B cell (primary cell): Measurements from ENCODE around the gene TPRN. TPM values are rescaled to one million over a fixed set of nuclear protein-coding genes. Genes with fewer than 3 reads are reported as not detected.

Experiments used
- ATAC-seq: fragments of 200-7000 bp; cut with Tn5 transposase; one replicate; pipeline ENCODE4 v1.10.0; 2021; ENCODE audit warnings: low read depth, mild to moderate bottlenecking, moderate number of reproducible peaks, moderate library complexity
- CTCF ChIA-PET: fragments of 350-600 bp; sonication (Branson Sonifier 250); formaldehyde crosslinking; loops from one replicate; lab custom pipeline; 2021; ENCODE audit warnings: antibody characterized with exemption, inconsistent platforms; lab: Charles Lee
- POLR2A ChIA-PET: fragments of 350-600 bp; sonication (Branson Sonifier 250); formaldehyde crosslinking; loops from one replicate; lab custom pipeline; 2021; ENCODE audit warnings: antibody characterized with exemption; lab: Charles Lee
- DNase-seq: peaks from one replicate; pipeline ENCODE4 v3.0.0; 2013
- H2AFZ ChIP-seq: 2 replicates; pipeline ENCODE4 v1.6.1; 2012; ENCODE audit warnings: mild to moderate bottlenecking, low read depth, low read length; ENCODE audit not compliant: insufficient read depth, poor library complexity, severe bottlenecking
- H3K27ac ChIP-seq, 2 donors: 1 replicate in 1 of 2; 2 replicates in 1 of 2; pipeline ENCODE4 v1.5.1; 2012 to 2013; ENCODE audit warnings: low read length in 2 of 2, mild to moderate bottlenecking in 2 of 2, moderate library complexity in 1 of 2
- H3K27me3 ChIP-seq, 4 experiments: fragments of 200-600 bp in 1 of 4; sonication (generic) in 1 of 4; replicated peaks in 1 of 4; 1 replicate in 2 of 4; 2 replicates in 2 of 4; pipeline versions ENCODE4 v1.6.1 to v1.7.0; 2013 to 2016; ENCODE audit warnings: low read length in 3 of 4, mild to moderate bottlenecking in 2 of 4, mixed read lengths in 1 of 4, moderate library complexity in 1 of 4; ENCODE audit not compliant: insufficient read depth in 4 of 4, control insufficient read depth in 3 of 4; ENCODE audit errors: control extremely low read depth in 1 of 4
- H3K36me3 ChIP-seq, 2 experiments: replicated peaks in 1 of 2; 1 replicate in 1 of 2; 2 replicates in 1 of 2; pipeline versions ENCODE4 v1.6.1 to v1.7.1; 2013; ENCODE audit warnings: low read length in 1 of 2; ENCODE audit not compliant: insufficient read depth in 2 of 2, control insufficient read depth in 1 of 2; ENCODE audit errors: control extremely low read depth in 1 of 2, extremely low read depth in 1 of 2
- H3K4me1 ChIP-seq, 2 donors: fragments of 200-600 bp in 1 of 2; sonication (generic) in 1 of 2; 1 replicate in 1 of 2; 2 replicates in 1 of 2; pipeline versions ENCODE4 v1.5.1 to v1.6.1; 2013 to 2017; ENCODE audit warnings: low read length in 2 of 2; ENCODE audit not compliant: control insufficient read depth in 2 of 2, insufficient read depth in 2 of 2
- H3K4me2 ChIP-seq: replicated peaks from 2 replicates; pipeline ENCODE3; 2012; ENCODE audit warnings: mild to moderate bottlenecking, low read depth, low read length; ENCODE audit not compliant: poor library complexity, severe bottlenecking
- H3K4me3 ChIP-seq, 5 experiments: fragments of 200-600 bp in 1 of 5; sonication (generic) in 1 of 5; 1 replicate in 3 of 5; 2 replicates in 2 of 5; pipeline versions ENCODE4 v1.5.1 to v1.7.0; 2011 to 2016; ENCODE audit warnings: low read length in 4 of 5, mild to moderate bottlenecking in 4 of 5, low read depth in 2 of 5, control low read depth in 1 of 5, moderate library complexity in 1 of 5; ENCODE audit not compliant: insufficient read depth in 1 of 5; ENCODE audit errors: control extremely low read depth in 1 of 5, extremely low read depth in 1 of 5
- H3K79me2 ChIP-seq: fragments of 200-600 bp; sonication (generic); one replicate; pipeline ENCODE4 v1.6.0; 2016; ENCODE audit warnings: low read length; ENCODE audit not compliant: control insufficient read depth, insufficient read depth
- H3K9ac ChIP-seq: fragments of 200-600 bp; sonication (generic); 2 replicates; pipeline ENCODE4 v1.6.1; 2017; ENCODE audit warnings: mild to moderate bottlenecking, low read length, moderate library complexity
- H3K9me3 ChIP-seq, 3 donors: one replicate each; pipeline versions ENCODE4 v1.6.1 to v1.7.1; 2013; ENCODE audit warnings: low read length in 2 of 3; ENCODE audit not compliant: control insufficient read depth in 2 of 3, insufficient read depth in 1 of 3; ENCODE audit errors: control extremely low read depth in 1 of 3
- H4K20me1 ChIP-seq: 2 replicates; pipeline ENCODE4 v1.6.0; 2012; ENCODE audit warnings: mild to moderate bottlenecking, low read length; ENCODE audit not compliant: insufficient read depth, control insufficient read depth, poor library complexity, severe bottlenecking
- H3K27ac Mint-ChIP-seq: one replicate; pipeline ENCODE4 v1.8.0; 2021; ENCODE audit warnings: mixed read lengths
- H3K27me3 Mint-ChIP-seq: one replicate; pipeline ENCODE4 v1.8.0; 2021; ENCODE audit warnings: mixed read lengths
- H3K4me1 Mint-ChIP-seq: one replicate; pipeline ENCODE4 v1.8.0; 2021; ENCODE audit warnings: mixed read lengths
- H3K4me3 Mint-ChIP-seq: one replicate; pipeline ENCODE4 v1.8.0; 2021; ENCODE audit warnings: mixed read lengths
- H3K9me3 Mint-ChIP-seq: one replicate; pipeline ENCODE4 v1.8.0; 2022; ENCODE audit warnings: mixed read lengths; ENCODE audit not compliant: insufficient read depth
- CTCF ChIP-seq: fragments of 200-600 bp; IDR thresholded peaks from one replicate; pipeline ENCODE4 v1.8.0; 2022; ENCODE audit warnings: antibody characterized with exemption, mild to moderate bottlenecking
- EZH2 ChIP-seq: IDR thresholded peaks from 2 replicates; pipeline ENCODE4 v1.6.1; 2012; ENCODE audit warnings: borderline replicate concordance, low read depth, mild to moderate bottlenecking, moderate library complexity, low read length; ENCODE audit not compliant: insufficient read depth, poor library complexity, severe bottlenecking
- WGBS: methylation state at CpG from one replicate; pipeline ENCODE4 v1.1.5; 2013; ENCODE audit warnings: missing lambda C conversion rate; ENCODE audit not compliant: insufficient coverage; 5-methylcytosine and 5-hydroxymethylcytosine counted together
- intact Hi-C: fragments of 100-400 bp; cut with micrococcal nuclease; formaldehyde crosslinking; loops from one replicate; pipeline ENCODE4 v1.10.0; 2022
- polyA plus RNA-seq: library from polyadenylated mRNA; depleted of rRNA; stranded (reverse); fragments of >200 nt; gene quantifications from 2 replicates; pipeline ENCODE4 v1.2.3, GENCODE V29; 2012
- total RNA-seq, 2 donors: library from RNA; stranded (reverse); fragments of 120-200 nt in 1 of 2; gene quantifications; 1 replicate in 1 of 2; 2 replicates in 1 of 2; pipeline versions ENCODE4 v1.2.3 to v1.2.4, GENCODE V29; 2013 to 2022

The TPRN gene
- total and polyA plus RNA-seq, 2 donors (not counting 1 experiment from before 2014, with no cell fraction given) = 5.7 to 16.3 TPM

DNA sequence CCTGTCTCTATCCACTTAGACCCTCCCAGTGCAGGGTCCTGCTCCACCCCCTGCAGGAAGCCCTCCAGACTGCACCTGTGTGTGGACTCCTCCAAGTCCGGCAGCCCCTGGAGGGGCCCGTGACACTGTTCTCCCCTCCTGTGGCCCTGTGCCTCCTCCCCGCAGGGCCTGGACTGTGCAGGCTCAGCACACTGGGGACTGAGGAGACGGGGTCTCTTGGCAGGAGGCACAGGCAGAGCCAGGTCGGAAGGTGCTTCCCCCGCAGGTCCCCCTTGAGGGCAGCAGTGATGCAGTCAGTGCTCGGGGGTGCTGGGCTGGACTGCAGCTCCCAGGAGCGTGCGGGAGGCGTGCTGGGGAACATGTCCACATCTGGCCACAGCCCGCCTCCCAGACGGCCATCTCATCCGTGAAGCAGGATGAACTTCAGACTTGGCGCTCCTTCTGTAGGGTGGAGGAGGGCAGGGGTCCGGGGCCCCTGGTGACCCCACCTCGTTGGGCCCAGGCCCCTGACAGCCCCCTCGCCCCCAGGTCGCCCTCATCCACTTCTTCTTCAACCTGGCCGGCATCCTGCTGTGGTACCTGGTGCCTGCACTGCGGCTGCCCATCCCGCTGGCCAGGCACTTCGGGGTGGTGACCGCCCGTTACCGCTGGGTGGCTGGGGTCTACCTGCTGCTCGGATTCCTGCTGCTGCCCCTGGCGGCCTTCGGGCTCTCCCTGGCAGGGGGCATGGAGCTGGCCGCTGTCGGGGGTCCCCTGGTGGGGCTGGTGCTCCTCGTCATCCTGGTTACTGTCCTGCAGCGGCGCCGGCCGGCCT, 35.1 kb upstream of the TPRN start:
- Mint-ChIP-seq H3K27me3 (no peaks in the 10 kb centered on the region), H3K9me3 (no peaks in the 10 kb centered on the region), H3K27ac (peak overlapping the region; percentile 50), H3K4me1 (peaks cover 35% of the 10 kb centered on the region), H3K4me3 (peak overlapping the region; percentile 65)
- WGBS = 63% methylated on average over 35 of the region's 35 CpGs
- H3K4me2 ChIP-seq = peak overlapping the region; percentile 72
- peak overlapping the region in 1 of 2 donors; percentile 33 for H3K27ac ChIP-seq
- H3K4me3 ChIP-seq = no peak overlapping the region
- DNase-seq (peak; percentile 45), ATAC-seq (no peak)
- peaks cover 29% of the 10 kb centered on the region for H3K79me2 ChIP-seq
- H2AFZ ChIP-seq = peak overlapping the region; percentile 41
- no peaks in the 10 kb centered on the region for H3K36me3 ChIP-seq
- H4K20me1 ChIP-seq = peaks cover 22% of the 10 kb centered on the region
- peaks cover 0 to 4% (median 0%) of the 10 kb centered on the region in 4 experiments for H3K27me3 ChIP-seq
- ChIA-PET CTCF (interaction anchor here (0.9 to 8.9 kb wide), 25 partner anchors 11 to 200 kb away, joined by 3 to 76 read pairs (median 4); partner anchors contain the start of genes ANAPC2, CYSRT1, NELFB and NPDC1), POLR2A (interaction anchor here (0.6 to 1.6 kb wide), 7 partner anchors 12 to 149 kb away, joined by 3 to 10 read pairs (median 4); partner anchors contain the start of genes ANAPC2, CYSRT1, MAN1B1 and SSNA1)
- H3K9me3 ChIP-seq = peaks cover 0 to 3% (median 0%) of the 10 kb centered on the region in 3 donors
- intact Hi-C loops = loop anchor here (1.0 to 2.0 kb wide), 6 partner anchors 12 to 210 kb away; partner anchors contain the start of genes ANAPC2, NPDC1, SSNA1 and TPRN
- TF ChIP-seq CTCF (no peak), EZH2 (no peak)
- H3K9ac ChIP-seq = peak overlapping the region; percentile 26
- H3K4me1 ChIP-seq = peaks cover 37 to 62% of the 10 kb centered on the region in 2 donors
